Common myeloid progenitor, CD34-positive (primary cell): Measurements from ENCODE around the gene GNB5.

Source experiments
- CTCF ChIA-PET: fragments of 350-600 bp; sonication (Branson Sonifier 250); formaldehyde crosslinking; loops from one replicate; lab custom pipeline; 2021; ENCODE audit warnings: antibody characterized with exemption; lab: Charles Lee
- POLR2A ChIA-PET: fragments of 350-600 bp; sonication (Branson Sonifier 250); formaldehyde crosslinking; loops from one replicate; lab custom pipeline; 2021; ENCODE audit warnings: antibody characterized with exemption; lab: Charles Lee
- DNase-seq, 3 donors: peaks; one replicate each; pipeline versions ENCODE4 v3.0.0 to v3.0.0-alpha.2; 2013
- H3K27ac ChIP-seq, 2 experiments: 1 replicate in 1 of 2; 2 replicates in 1 of 2; pipeline ENCODE4 v1.7.0; 2013; ENCODE audit warnings: inconsistent platforms in 2 of 2, low read length in 2 of 2, mild to moderate bottlenecking in 2 of 2, low read depth in 1 of 2, moderate library complexity in 1 of 2; ENCODE audit not compliant: severe bottlenecking in 2 of 2, insufficient read depth in 1 of 2, poor library complexity in 1 of 2
- H3K27me3 ChIP-seq, 5 experiments: replicated peaks in 2 of 5; 1 replicate in 3 of 5; 2 replicates in 2 of 5; pipeline versions ENCODE4 v1.6.1 to v1.7.0; 2013; ENCODE audit warnings: low read length in 4 of 5, mild to moderate bottlenecking in 2 of 5, moderate library complexity in 2 of 5, inconsistent platforms in 1 of 5; ENCODE audit not compliant: insufficient read depth in 5 of 5, control insufficient read depth in 4 of 5
- H3K36me3 ChIP-seq, 4 experiments: 1 replicate in 2 of 4; 2 replicates in 2 of 4; pipeline versions ENCODE4 v1.6.1 to v1.7.0; 2013; ENCODE audit warnings: low read length in 3 of 4, control low read depth in 1 of 4, mild to moderate bottlenecking in 1 of 4; ENCODE audit not compliant: control insufficient read depth in 4 of 4, insufficient read depth in 4 of 4
- H3K4me1 ChIP-seq, 4 experiments: 1 replicate in 3 of 4; 2 replicates in 1 of 4; pipeline versions ENCODE4 v1.6.1 to v1.7.1; 2013; ENCODE audit warnings: low read length in 3 of 4, mild to moderate bottlenecking in 3 of 4, control low read depth in 1 of 4, inconsistent platforms in 1 of 4, moderate library complexity in 1 of 4; ENCODE audit not compliant: control insufficient read depth in 4 of 4, insufficient read depth in 4 of 4; ENCODE audit errors: control extremely low read depth in 1 of 4
- H3K4me3 ChIP-seq, 7 experiments: 1 replicate in 4 of 7; 2 replicates in 3 of 7; pipeline versions ENCODE4 v1.5.1 to v1.7.0; 2013; ENCODE audit warnings: mild to moderate bottlenecking in 7 of 7, low read length in 6 of 7, moderate library complexity in 6 of 7, inconsistent platforms in 2 of 7, low read depth in 2 of 7, control low read depth in 1 of 7; ENCODE audit not compliant: insufficient read depth in 4 of 7, control insufficient read depth in 1 of 7; ENCODE audit errors: extremely low read depth in 1 of 7
- H3K9me3 ChIP-seq, 5 experiments: 1 replicate in 4 of 5; 2 replicates in 1 of 5; pipeline versions ENCODE4 v1.6.1 to v1.7.1; 2013; ENCODE audit warnings: low read length in 4 of 5, mild to moderate bottlenecking in 2 of 5, inconsistent platforms in 1 of 5, low read depth in 1 of 5, moderate library complexity in 1 of 5; ENCODE audit not compliant: control insufficient read depth in 4 of 5, insufficient read depth in 2 of 5; ENCODE audit errors: control extremely low read depth in 1 of 5
- WGBS: methylation state at CpG from one replicate; pipeline ENCODE4 v1.1.5; 2013; ENCODE audit not compliant: insufficient coverage; 5-methylcytosine and 5-hydroxymethylcytosine counted together

Gene GNB5

DNA sequence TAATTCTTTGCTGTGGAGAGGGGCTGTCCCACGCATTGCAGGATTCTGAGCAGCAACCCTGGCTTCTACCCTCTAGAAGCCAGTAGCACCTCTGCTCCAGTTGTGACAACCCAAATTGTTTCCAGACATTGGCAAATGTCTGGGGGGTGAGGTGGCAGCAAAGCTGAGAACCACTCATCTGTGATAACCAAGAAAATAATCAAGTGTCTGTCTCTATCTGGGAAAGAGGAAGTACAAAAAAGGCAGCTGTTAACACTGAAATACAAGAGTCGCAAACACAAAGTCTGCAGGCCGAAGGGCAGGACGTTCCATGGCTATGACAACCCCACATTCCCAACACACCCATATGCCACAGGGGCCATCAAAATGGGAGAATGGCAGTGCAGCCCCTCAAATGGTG is 42.2 kb upstream of the GNB5 start:
- Histone ChIP-seq H3K36me3 (peaks cover 4 to 64% (median 15%) of the 10 kb centered on the region in 4 experiments), H3K9me3 (no peaks in the 10 kb centered on the region), H3K4me1 (peaks cover 0 to 38% (median 21%) of the 10 kb centered on the region in 4 experiments), H3K4me3 (peak overlapping the region in 2 of 7 experiments; percentile 12 to 16), H3K27ac (no peak overlapping the region), H3K27me3 (no peaks in the 10 kb centered on the region)
- POLR2A ChIA-PET: interaction anchor here (0.6 kb wide), 3 partner anchors 23 to 67 kb away, joined by 3 read pairs; no protein-coding TSS in a partner anchor
- DNase-seq: peak; percentile 26 to 76 (median 65)
- 0% methylated on average over 3 of the region's 4 CpGs for WGBS
- CTCF ChIA-PET: interaction anchor here (1.5 kb wide), 2 partner anchors 8 to 24 kb away, joined by 3 to 7 read pairs; no protein-coding TSS in a partner anchor

DNA sequence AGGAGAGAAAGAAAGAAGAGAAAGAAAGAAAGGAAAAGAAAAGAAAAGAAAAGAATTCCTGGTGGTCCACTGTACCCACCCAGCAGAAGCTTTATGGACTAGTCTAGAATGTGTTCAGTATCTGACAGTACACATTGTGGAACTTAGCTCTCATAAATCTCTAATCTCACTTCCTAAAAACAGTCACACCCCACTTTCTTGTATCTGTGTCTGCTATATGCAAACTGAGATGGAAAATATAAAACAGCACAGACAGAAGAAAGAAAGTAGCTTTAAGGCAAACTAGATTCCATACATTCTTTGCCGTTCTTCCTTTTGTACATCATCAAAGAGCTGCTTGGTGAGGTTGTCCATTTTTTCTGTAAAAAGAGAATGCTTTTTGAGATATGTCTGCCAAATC is 41.1 kb upstream of the GNB5 start:
- ChIA-PET POLR2A (no interaction called here), CTCF (interaction anchor here (1.0 kb wide), 1 partner anchor 8 kb away, joined by 3 read pairs; no protein-coding TSS in a partner anchor)

DNA sequence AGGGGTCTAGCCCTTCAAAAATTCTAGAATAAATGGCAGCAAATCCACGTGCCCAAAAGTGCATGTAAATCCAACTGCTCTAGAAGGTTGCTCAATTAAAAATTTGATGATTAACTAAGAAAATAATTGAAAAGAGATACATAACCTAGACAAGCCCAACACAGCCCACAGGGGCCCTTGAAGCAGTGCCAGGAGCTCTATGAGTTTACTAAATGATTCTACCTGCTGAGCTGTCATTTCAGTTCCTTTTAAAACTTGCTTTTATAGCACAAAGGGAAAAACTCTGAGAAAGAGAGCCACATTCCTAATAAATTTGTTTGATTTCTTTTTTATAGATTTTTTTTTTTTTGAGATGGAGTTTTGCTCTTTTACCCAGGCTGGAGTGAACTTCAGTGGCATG is 38.9 kb upstream of the GNB5 start:
- H3K36me3 ChIP-seq: peaks cover 3 to 52% (median 10%) of the 10 kb centered on the region in 4 experiments
- H3K4me3 ChIP-seq: no peak overlapping the region
- no peaks in the 10 kb centered on the region for H3K9me3 ChIP-seq
- WGBS: no CpG with 5 or more reads among the region's 1 CpG
- ChIA-PET CTCF (interaction anchor here (0.6 to 1.7 kb wide), 5 partner anchors 9 to 457 kb away, joined by 3 to 5 read pairs (median 4); no protein-coding TSS in a partner anchor), POLR2A (no interaction called here)
- H3K27ac ChIP-seq: no peak overlapping the region
- H3K27me3 ChIP-seq: no peaks in the 10 kb centered on the region
- peaks cover 0 to 31% (median 17%) of the 10 kb centered on the region in 4 experiments for H3K4me1 ChIP-seq
- DNase-seq: no peak

More for the DNA sequence above, 41.1 kb upstream of the GNB5 start:
- H3K27ac ChIP-seq: peak overlapping the region in 1 of 2 experiments; percentile 58
- H3K4me3 ChIP-seq: peak overlapping the region in 1 of 7 experiments; percentile 8
- H3K36me3 ChIP-seq: peaks cover 4 to 57% (median 13%) of the 10 kb centered on the region in 4 experiments
- H3K4me1 ChIP-seq: peaks cover 0 to 41% (median 21%) of the 10 kb centered on the region in 4 experiments
- WGBS: no CpG with 5 or more reads among the region's 1 CpG
- H3K9me3 ChIP-seq: no peaks in the 10 kb centered on the region
- DNase-seq: peak in 2 of 3 donors; percentile 49 to 76
- no peaks in the 10 kb centered on the region for H3K27me3 ChIP-seq

DNA sequence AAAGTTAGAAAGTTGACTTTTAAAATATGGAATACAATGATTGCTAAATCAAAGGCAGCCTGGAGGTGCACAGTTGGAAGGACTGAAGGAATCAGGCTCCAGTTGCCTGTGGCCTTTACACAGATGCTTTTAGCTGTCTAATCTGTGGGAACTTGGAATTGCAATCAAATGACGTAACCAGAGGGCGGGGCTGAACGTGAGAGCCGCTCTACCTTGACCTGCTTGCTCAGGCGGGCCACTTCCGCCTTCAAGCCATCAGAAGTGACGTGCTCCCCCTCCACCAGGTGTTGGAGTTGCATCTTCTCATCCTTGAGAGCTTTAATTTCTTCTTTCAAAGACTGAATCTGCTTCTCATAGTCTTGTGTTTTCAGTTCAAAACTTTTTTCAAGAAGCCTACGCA is 37.7 kb upstream of the GNB5 start:
- ChIA-PET POLR2A (no interaction called here), CTCF (interaction anchor here (1.3 to 2.0 kb wide), 5 partner anchors 11 to 58 kb away, joined by 3 to 9 read pairs (median 4); no protein-coding TSS in a partner anchor)
- H3K4me1 ChIP-seq: peaks cover 0 to 21% (median 13%) of the 10 kb centered on the region in 4 experiments
- no peak overlapping the region for H3K4me3 ChIP-seq
- H3K36me3 ChIP-seq: peaks cover 3 to 56% (median 13%) of the 10 kb centered on the region in 4 experiments
- DNase-seq: peak in 2 of 3 donors; percentile 38 to 44
- no peaks in the 10 kb centered on the region for H3K27me3 ChIP-seq
- 92% methylated on average over 8 of the region's 8 CpGs for WGBS
- no peaks in the 10 kb centered on the region for H3K9me3 ChIP-seq
- no peak overlapping the region for H3K27ac ChIP-seq

DNA sequence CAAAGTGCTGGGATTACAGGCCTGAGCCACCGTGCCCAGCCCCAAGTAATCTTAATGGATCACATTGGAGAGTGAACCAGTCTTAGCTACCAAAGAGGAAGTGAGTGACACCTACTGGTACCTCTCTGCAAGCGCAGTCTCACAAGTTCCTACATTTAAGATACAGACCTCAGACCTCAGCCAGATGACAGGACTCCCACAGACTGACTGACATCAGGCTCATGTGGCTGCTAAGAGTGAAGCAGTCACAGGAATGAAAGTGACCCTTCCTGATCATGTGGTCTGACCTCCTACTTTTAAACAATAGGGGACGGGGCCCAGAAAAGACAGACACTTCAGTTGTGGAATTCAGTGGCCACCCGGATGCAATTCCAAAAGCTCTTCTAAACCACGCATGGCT is 36.3 kb upstream of the GNB5 start:
- H3K4me1 ChIP-seq: peaks cover 0 to 11% (median 5%) of the 10 kb centered on the region in 4 experiments
- no peaks in the 10 kb centered on the region for H3K9me3 ChIP-seq
- DNase-seq: peak; percentile 87 to 92 (median 89)
- POLR2A ChIA-PET: interaction anchor here (0.5 kb wide), 1 partner anchor 63 kb away, joined by 4 read pairs; no protein-coding TSS in a partner anchor
- peaks cover 9 to 71% (median 15%) of the 10 kb centered on the region in 4 experiments for H3K36me3 ChIP-seq
- CTCF ChIA-PET: interaction anchor here (0.8 to 2.0 kb wide), 17 partner anchors 10 to 249 kb away, joined by 3 to 12 read pairs (median 3); no protein-coding TSS in a partner anchor
- 7% methylated on average over 2 of the region's 5 CpGs for WGBS
- H3K27me3 ChIP-seq: no peaks in the 10 kb centered on the region
- H3K4me3 ChIP-seq: no peak overlapping the region
- no peak overlapping the region for H3K27ac ChIP-seq

DNA sequence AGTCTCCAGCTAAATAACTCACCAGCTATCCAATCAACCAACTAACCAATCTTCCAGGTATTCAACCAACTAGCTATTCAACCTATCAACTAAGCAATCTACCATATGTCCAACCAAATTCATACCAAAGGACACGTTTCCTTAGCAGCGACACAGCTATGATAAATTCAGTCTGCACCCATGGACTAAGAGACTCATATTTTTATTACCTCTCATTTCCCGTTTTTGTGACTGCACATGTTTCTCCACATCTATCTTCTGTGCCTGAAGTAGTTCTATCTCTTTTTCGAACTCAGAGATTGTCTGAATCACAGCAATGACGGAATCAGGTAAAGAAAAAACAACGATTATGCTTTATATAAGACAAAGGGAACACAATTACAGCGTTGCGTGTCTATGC is 34.0 kb upstream of the GNB5 start:
- 92% methylated on average over 8 of the region's 8 CpGs for WGBS
- CTCF ChIA-PET: interaction anchor here (0.8 to 2.1 kb wide), 8 partner anchors 8 to 69 kb away, joined by 3 to 8 read pairs (median 4); no protein-coding TSS in a partner anchor

DNA sequence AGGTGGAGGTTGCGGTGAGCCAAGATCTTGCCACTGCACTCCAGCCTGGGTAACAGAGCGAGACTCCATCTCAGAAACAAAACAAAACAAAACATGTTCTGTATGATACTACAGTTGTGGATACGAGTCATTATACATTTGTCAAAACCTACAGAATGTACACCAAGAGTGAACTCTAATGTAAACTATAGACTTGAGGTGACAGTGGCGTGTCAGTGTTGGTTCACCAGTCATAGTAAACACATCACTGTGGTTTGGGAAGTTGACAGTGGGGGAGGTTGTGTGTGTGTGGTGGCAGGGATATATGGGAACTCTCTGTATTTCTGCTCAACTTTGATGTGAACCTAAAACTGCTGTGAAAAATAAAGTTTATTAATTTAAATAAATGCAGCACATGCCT is 33.0 kb upstream of the GNB5 start:
- DNase-seq: no peak
- Histone ChIP-seq H3K4me1 (peaks cover 0 to 17% (median 1%) of the 10 kb centered on the region in 4 experiments), H3K27me3 (no peaks in the 10 kb centered on the region), H3K27ac (no peak overlapping the region), H3K9me3 (no peaks in the 10 kb centered on the region), H3K36me3 (peaks cover 10 to 84% (median 19%) of the 10 kb centered on the region in 4 experiments), H3K4me3 (no peak overlapping the region)
- POLR2A ChIA-PET: no interaction called here
- WGBS: 100% methylated on average over 1 of the region's 4 CpGs
- CTCF ChIA-PET: interaction anchor here (1.0 to 2.1 kb wide), 4 partner anchors 8 to 36 kb away, joined by 3 to 8 read pairs (median 4); no protein-coding TSS in a partner anchor

More for the DNA sequence above, 34.0 kb upstream of the GNB5 start:
- Histone ChIP-seq H3K27ac (no peak overlapping the region), H3K9me3 (no peaks in the 10 kb centered on the region), H3K36me3 (peaks cover 9 to 83% (median 18%) of the 10 kb centered on the region in 4 experiments), H3K4me3 (no peak overlapping the region), H3K27me3 (no peaks in the 10 kb centered on the region), H3K4me1 (peaks cover 0 to 17% (median 1%) of the 10 kb centered on the region in 4 experiments)
- POLR2A ChIA-PET: interaction anchor here (0.7 kb wide), 1 partner anchor 12 kb away, joined by 3 read pairs; no protein-coding TSS in a partner anchor
- no peak for DNase-seq
